ENCODE results near the gene TCOF1. TPM values are rescaled to one million over a fixed set of nuclear protein-coding genes. Genes with fewer than 3 reads are reported as not detected.

TCOF1 gene
- total and polyA plus RNA-seq, 2 experiments from 2014 or later = 31.4 to 46.0 TPM

- H3K27me3 ChIP-seq = no peaks in the 10 kb centered on the region
- H3K36me3 ChIP-seq = no peaks in the 10 kb centered on the region
- H3K27ac ChIP-seq = no peak overlapping the region
- H3K9me3 ChIP-seq (ENCODE audit: low read depth) = no peaks in the 10 kb centered on the region
- DNase-seq (ENCODE audit: low read depth in 1 of 2, low spot score in 1 of 2) = no peak
- no peak for TF ChIP-seq CTCF (IDR thresholded peaks at IDR 0.05; ENCODE audit: low read depth, low read length)
- H3K4me1 ChIP-seq (ENCODE audit: low read depth) = peaks cover 12% of the 10 kb centered on the region
- no peak overlapping the region for H3K4me3 ChIP-seq
Measured at GRCh38 chr5:150404121-150404520, 46.6 kb downstream of the TCOF1 start.

GRCh38 chr5:150404535-150404934 lies 47.0 kb downstream of the TCOF1 start:
- peaks cover 12% of the 10 kb centered on the region for H3K4me1 ChIP-seq (ENCODE audit: low read depth)
- DNase-seq (ENCODE audit: low read depth in 1 of 2, low spot score in 1 of 2) = no peak
- no peak overlapping the region for H3K27ac ChIP-seq
- no peak for TF ChIP-seq CTCF (IDR thresholded peaks at IDR 0.05; ENCODE audit: low read depth, low read length)
- no peak overlapping the region for H3K4me3 ChIP-seq
- no peaks in the 10 kb centered on the region for H3K9me3 ChIP-seq (ENCODE audit: low read depth)
- H3K36me3 ChIP-seq = no peaks in the 10 kb centered on the region
- H3K27me3 ChIP-seq = no peaks in the 10 kb centered on the region

- TF ChIP-seq CTCF (IDR thresholded peaks at IDR 0.05; ENCODE audit: low read depth, low read length) = no peak
- Histone ChIP-seq H3K9me3 (ENCODE audit: low read depth) (no peaks in the 10 kb centered on the region), H3K27me3 (no peaks in the 10 kb centered on the region), H3K36me3 (no peaks in the 10 kb centered on the region), H3K4me1 (ENCODE audit: low read depth) (peaks cover 15% of the 10 kb centered on the region), H3K4me3 (no peak overlapping the region), H3K27ac (no peak overlapping the region)
- no peak for DNase-seq (ENCODE audit: low read depth in 1 of 2, low spot score in 1 of 2)
Measured at GRCh38 chr5:150404941-150405816, 47.7 kb downstream of the TCOF1 start.

GRCh38 chr5:150406103-150406722 lies 48.7 kb downstream of the TCOF1 start:
- peaks cover 17% of the 10 kb centered on the region for H3K4me1 ChIP-seq (ENCODE audit: low read depth)
- H3K4me3 ChIP-seq = no peak overlapping the region
- peak overlapping the region; percentile 34 for H3K27ac ChIP-seq
- no peak for DNase-seq (ENCODE audit: low read depth in 1 of 2, low spot score in 1 of 2)
- TF ChIP-seq CTCF (IDR thresholded peaks at IDR 0.05; ENCODE audit: low read depth, low read length) = no peak
- H3K36me3 ChIP-seq = no peaks in the 10 kb centered on the region
- H3K27me3 ChIP-seq = no peaks in the 10 kb centered on the region
- H3K9me3 ChIP-seq (ENCODE audit: low read depth) = no peaks in the 10 kb centered on the region

- DNase-seq (ENCODE audit: low read depth in 1 of 2, low spot score in 1 of 2) = no peak
- Histone ChIP-seq H3K4me1 (ENCODE audit: low read depth) (peaks cover 13% of the 10 kb centered on the region), H3K9me3 (ENCODE audit: low read depth) (no peaks in the 10 kb centered on the region), H3K27ac (no peak overlapping the region), H3K36me3 (no peaks in the 10 kb centered on the region), H3K4me3 (no peak overlapping the region), H3K27me3 (no peaks in the 10 kb centered on the region)
- TF ChIP-seq CTCF (IDR thresholded peaks at IDR 0.05; ENCODE audit: low read depth, low read length) = no peak
Measured at GRCh38 chr5:150406723-150407095, 49.2 kb downstream of the TCOF1 start.

Measured in cardiac muscle cell (in vitro differentiated cells and primary cell).